HEK293T (cell line): ENCODE data around the gene PTCH1.

ENCODE experiments used
- CTCF ChIA-PET: fragments of 350-600 bp; formaldehyde crosslinking; extraction: SDS; loops from one replicate; lab custom pipeline; 2021; ENCODE audit warnings: antibody characterized with exemption, inconsistent platforms; lab: Yijun Ruan, JAX
- POLR2A ChIA-PET: fragments of 350-600 bp; formaldehyde crosslinking; extraction: SDS; loops from one replicate; lab custom pipeline; 2020; ENCODE audit warnings: antibody characterized with exemption, inconsistent platforms; lab: Yijun Ruan, JAX
- DNase-seq: peaks from one replicate; pipeline ENCODE4 v3.0.0; 2012; ENCODE audit warnings: mixed read lengths; ENCODE audit errors: extremely low spot score
- ARNT ChIP-seq: fragments of 450-650 bp; IDR thresholded peaks from 2 replicates; pipeline ENCODE4 v1.6.1; 2017; ENCODE audit warnings: mild to moderate bottlenecking
- BHLHE40 ChIP-seq: fragments of 450-650 bp; IDR thresholded peaks from 2 replicates; pipeline ENCODE4 v1.6.1; 2016; ENCODE audit warnings: mild to moderate bottlenecking, moderate library complexity, borderline replicate concordance
- CTBP1 ChIP-seq: fragments of 450-650 bp; IDR thresholded peaks from 2 replicates; pipeline ENCODE4 v1.6.1; 2016; ENCODE audit warnings: borderline replicate concordance
- ELF4 ChIP-seq: fragments of 450-650 bp; IDR thresholded peaks from 2 replicates; pipeline ENCODE4 v1.6.1; 2017; ENCODE audit warnings: antibody characterized with exemption
- FOXA1 ChIP-seq: fragments of 450-650 bp; IDR thresholded peaks from 2 replicates; pipeline ENCODE4 v1.6.1; 2016; ENCODE audit warnings: mild to moderate bottlenecking
- FOXK2 ChIP-seq: fragments of 450-650 bp; IDR thresholded peaks from 2 replicates; pipeline ENCODE4 v1.6.1; 2016; ENCODE audit warnings: mild to moderate bottlenecking
- FOXM1 ChIP-seq: fragments of 450-650 bp; IDR thresholded peaks from 2 replicates; pipeline ENCODE4 v1.6.1; 2017; ENCODE audit warnings: mild to moderate bottlenecking, borderline replicate concordance
- HDGF ChIP-seq: fragments of 450-650 bp; IDR thresholded peaks from 2 replicates; pipeline ENCODE4 v1.6.1; 2017; ENCODE audit warnings: antibody characterized with exemption, borderline replicate concordance
- L3MBTL2 ChIP-seq: fragments of 450-650 bp; conservative IDR thresholded peaks from 2 replicates; pipeline ENCODE4 v1.6.1; 2016; ENCODE audit warnings: mild to moderate bottlenecking
- LEF1 ChIP-seq: fragments of 450-650 bp; IDR thresholded peaks from 2 replicates; pipeline ENCODE4 v1.6.1; 2017; ENCODE audit warnings: mild to moderate bottlenecking, borderline replicate concordance
- NFRKB ChIP-seq: fragments of 450-650 bp; IDR thresholded peaks from 2 replicates; pipeline ENCODE4 v1.6.1; 2016; ENCODE audit warnings: mild to moderate bottlenecking, moderate library complexity
- PKNOX1 ChIP-seq: fragments of 450-650 bp; IDR thresholded peaks from 2 replicates; pipeline ENCODE4 v1.6.1; 2016
- SP1 ChIP-seq: fragments of 450-650 bp; IDR thresholded peaks from 2 replicates; pipeline ENCODE4 v1.6.1; 2017
- SUZ12 ChIP-seq: fragments of 450-650 bp; IDR thresholded peaks from 2 replicates; pipeline ENCODE4 v1.6.1; 2016; ENCODE audit warnings: mild to moderate bottlenecking
- TARDBP ChIP-seq: fragments of 450-650 bp; IDR thresholded peaks from 2 replicates; pipeline ENCODE4 v1.6.1; 2016
- ZNF384 ChIP-seq: fragments of 450-650 bp; IDR thresholded peaks from 2 replicates; pipeline ENCODE4 v1.6.1; 2016

Gene PTCH1

GRCh38 chr9:95484225-95484624 is 32.5 kb downstream of the PTCH1 start:
- ChIA-PET CTCF (no interaction called here), POLR2A (no interaction called here)
- TF ChIP-seq TARDBP (no peak), SP1 (no peak), ELF4 (no peak), BHLHE40 (no peak), CTBP1 (no peak), ZNF384 (no peak), PKNOX1 (no peak), HDGF (no peak)
- DNase-seq = no peak

GRCh38 chr9:95483431-95483830 is 33.3 kb downstream of the PTCH1 start:
- no peak for DNase-seq
- TF ChIP-seq FOXK2 = no peak
- TF ChIP-seq FOXM1 = no peak
- TF ChIP-seq L3MBTL2 = no peak
- no peak for TF ChIP-seq ZNF384
- no peak for TF ChIP-seq HDGF
- TF ChIP-seq FOXA1 = no peak
- TF ChIP-seq PKNOX1 = no peak
- no peak for TF ChIP-seq LEF1
- no peak for TF ChIP-seq TARDBP
- TF ChIP-seq BHLHE40 = no peak
- TF ChIP-seq ARNT = no peak
- no peak for TF ChIP-seq NFRKB
- no peak for TF ChIP-seq ELF4
- TF ChIP-seq CTBP1 = no peak
- CTCF ChIA-PET = no interaction called here
- POLR2A ChIA-PET = no interaction called here

GRCh38 chr9:95482621-95483020 is 34.1 kb downstream of the PTCH1 start:
- POLR2A ChIA-PET = no interaction called here
- no peak for TF ChIP-seq HDGF
- no peak for TF ChIP-seq LEF1
- no peak for TF ChIP-seq ARNT
- TF ChIP-seq ZNF384 = no peak
- no peak for TF ChIP-seq PKNOX1
- no peak for TF ChIP-seq SUZ12
- TF ChIP-seq L3MBTL2 = no peak
- TF ChIP-seq FOXM1 = no peak
- no peak for TF ChIP-seq ELF4
- no peak for TF ChIP-seq NFRKB
- no peak for TF ChIP-seq TARDBP
- no peak for TF ChIP-seq FOXA1
- CTCF ChIA-PET = no interaction called here
- no peak for DNase-seq

GRCh38 chr9:95481000-95481399 is 35.8 kb downstream of the PTCH1 start:
- TF ChIP-seq SUZ12 (no peak), HDGF (no peak), TARDBP (no peak), ARNT (no peak), L3MBTL2 (no peak), FOXK2 (no peak), BHLHE40 (no peak), ELF4 (no peak), SP1 (no peak), CTBP1 (no peak), NFRKB (no peak), PKNOX1 (no peak), FOXM1 (no peak)
- POLR2A ChIA-PET = no interaction called here
- CTCF ChIA-PET = no interaction called here
- DNase-seq = no peak

- CTCF ChIA-PET = no interaction called here
- POLR2A ChIA-PET = interaction anchor here (0.6 kb wide), 1 partner anchor 14 kb away, joined by 3 read pairs; no protein-coding TSS in a partner anchor
- no peak for TF ChIP-seq LEF1
- TF ChIP-seq HDGF = no peak
- TF ChIP-seq FOXA1 = no peak
- no peak for TF ChIP-seq TARDBP
- no peak for TF ChIP-seq PKNOX1
- TF ChIP-seq FOXM1 = no peak
- TF ChIP-seq ELF4 = no peak
- no peak for DNase-seq
Measured at GRCh38 chr9:95480346-95480745, 36.4 kb downstream of the PTCH1 start.

GRCh38 chr9:95479330-95479729 is 37.4 kb downstream of the PTCH1 start:
- TF ChIP-seq FOXK2 (no peak), SP1 (no peak), LEF1 (no peak), SUZ12 (no peak)
- ChIA-PET CTCF (no interaction called here), POLR2A (no interaction called here)
- DNase-seq = no peak
